Prostate gland (tissue), 2 donors: ENCODE measurements around the gene EXOC1L. TPM values are rescaled to one million over a fixed set of nuclear protein-coding genes. Genes with fewer than 3 reads are reported as not detected.

Experiments used
- DNase-seq: peaks from one replicate; pipeline ENCODE4 v3.0.0-alpha.2; 2019; ENCODE audit warnings: low spot score
- H3K27ac ChIP-seq, 2 donors: fragments of 200-600 bp; sonication (generic); 2 replicates each; pipeline ENCODE4 v1.5.1; 2017 to 2019
- H3K27me3 ChIP-seq: fragments of 200-600 bp; sonication (generic); replicated peaks from 2 replicates; pipeline ENCODE4 v1.5.1; 2019; ENCODE audit not compliant: insufficient read depth
- H3K36me3 ChIP-seq, 2 donors: fragments of 200-600 bp; sonication (generic); 1 replicate in 1 of 2; 2 replicates in 1 of 2; pipeline versions ENCODE4 v1.5.1 to v1.8.1; 2017 to 2019
- H3K4me1 ChIP-seq: fragments of 200-600 bp; sonication (generic); replicated peaks from 2 replicates; pipeline ENCODE4 v1.5.1; 2019
- H3K4me3 ChIP-seq, 2 donors: fragments of 200-600 bp; sonication (generic); 2 replicates each; pipeline ENCODE4 v1.5.1; 2017 to 2019
- H3K9me3 ChIP-seq: fragments of 200-600 bp; sonication (generic); 2 replicates; pipeline ENCODE4 v1.5.1; 2017
- POLR2A ChIP-seq: fragments of 450-650 bp; IDR thresholded peaks from one replicate; pipeline ENCODE4 v1.6.1; 2016; ENCODE audit warnings: antibody characterized with exemption, mild to moderate bottlenecking
- POLR2AphosphoS5 ChIP-seq: sonication (generic); formaldehyde crosslinking; IDR thresholded peaks from one replicate; pipeline ENCODE4 v1.6.1; 2017; ENCODE audit warnings: antibody characterized with exemption
- WGBS: methylation state at CpG from one replicate; pipeline ENCODE4 v1.1.5; 2018; 5-methylcytosine and 5-hydroxymethylcytosine counted together
- intact Hi-C: fragments of 100-400 bp; cut with DNase I; formaldehyde crosslinking; loops from one replicate; pipeline ENCODE4 v1.14.2; 2022
- total RNA-seq, 2 donors: library from RNA; depleted of rRNA; stranded (reverse); fragments of >200 nt; gene quantifications; one replicate each; pipeline ENCODE4 v1.1.0, GENCODE V29; 2016
- TF ChIP-seq, protein P1 (sequence below), 4 experiments: fragments of 200-600 bp in 2 of 4; fragments of 450-650 bp in 2 of 4; sonication (generic) in 2 of 4; IDR thresholded peaks; 1 replicate in 3 of 4; 2 replicates in 1 of 4; pipeline ENCODE4 v1.5.1; 2016 to 2019; ENCODE audit warnings: antibody characterized with exemption in 4 of 4, mild to moderate bottlenecking in 2 of 4, moderate library complexity in 2 of 4

Gene EXOC1L
- total RNA-seq, 2 donors from 2014 or later: not detected

- Histone ChIP-seq H3K27ac (no peak overlapping the region), H3K4me1 (no peaks in the 10 kb centered on the region), H3K27me3 (no peaks in the 10 kb centered on the region), H3K9me3 (no peaks in the 10 kb centered on the region), H3K36me3 (no peaks in the 10 kb centered on the region), H3K4me3 (no peak overlapping the region)
- no peak for DNase-seq
- WGBS: 81% methylated on average over 3 of the region's 3 CpGs
- TF ChIP-seq, protein P1, sequence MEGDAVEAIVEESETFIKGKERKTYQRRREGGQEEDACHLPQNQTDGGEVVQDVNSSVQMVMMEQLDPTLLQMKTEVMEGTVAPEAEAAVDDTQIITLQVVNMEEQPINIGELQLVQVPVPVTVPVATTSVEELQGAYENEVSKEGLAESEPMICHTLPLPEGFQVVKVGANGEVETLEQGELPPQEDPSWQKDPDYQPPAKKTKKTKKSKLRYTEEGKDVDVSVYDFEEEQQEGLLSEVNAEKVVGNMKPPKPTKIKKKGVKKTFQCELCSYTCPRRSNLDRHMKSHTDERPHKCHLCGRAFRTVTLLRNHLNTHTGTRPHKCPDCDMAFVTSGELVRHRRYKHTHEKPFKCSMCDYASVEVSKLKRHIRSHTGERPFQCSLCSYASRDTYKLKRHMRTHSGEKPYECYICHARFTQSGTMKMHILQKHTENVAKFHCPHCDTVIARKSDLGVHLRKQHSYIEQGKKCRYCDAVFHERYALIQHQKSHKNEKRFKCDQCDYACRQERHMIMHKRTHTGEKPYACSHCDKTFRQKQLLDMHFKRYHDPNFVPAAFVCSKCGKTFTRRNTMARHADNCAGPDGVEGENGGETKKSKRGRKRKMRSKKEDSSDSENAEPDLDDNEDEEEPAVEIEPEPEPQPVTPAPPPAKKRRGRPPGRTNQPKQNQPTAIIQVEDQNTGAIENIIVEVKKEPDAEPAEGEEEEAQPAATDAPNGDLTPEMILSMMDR (IDR thresholded peaks at IDR 0.05): no peak
- TF ChIP-seq POLR2AphosphoS5 (no peak), POLR2A (no peak)
- intact Hi-C loops: no loop called here
Measured at GRCh38 chr4:55830048-55830447, 10.5 kb downstream of the EXOC1L start.

- Histone ChIP-seq H3K27ac (no peak overlapping the region), H3K36me3 (no peaks in the 10 kb centered on the region), H3K4me3 (no peak overlapping the region), H3K27me3 (no peaks in the 10 kb centered on the region), H3K4me1 (no peaks in the 10 kb centered on the region), H3K9me3 (no peaks in the 10 kb centered on the region)
- 58% methylated on average over 4 of the region's 4 CpGs for WGBS
- DNase-seq: no peak
- TF ChIP-seq, protein P1 (IDR thresholded peaks at IDR 0.05): no peak
- TF ChIP-seq POLR2AphosphoS5 (no peak), POLR2A (no peak)
- intact Hi-C loops: no loop called here
Measured at GRCh38 chr4:55830716-55831115, 11.1 kb downstream of the EXOC1L start.

DNA sequence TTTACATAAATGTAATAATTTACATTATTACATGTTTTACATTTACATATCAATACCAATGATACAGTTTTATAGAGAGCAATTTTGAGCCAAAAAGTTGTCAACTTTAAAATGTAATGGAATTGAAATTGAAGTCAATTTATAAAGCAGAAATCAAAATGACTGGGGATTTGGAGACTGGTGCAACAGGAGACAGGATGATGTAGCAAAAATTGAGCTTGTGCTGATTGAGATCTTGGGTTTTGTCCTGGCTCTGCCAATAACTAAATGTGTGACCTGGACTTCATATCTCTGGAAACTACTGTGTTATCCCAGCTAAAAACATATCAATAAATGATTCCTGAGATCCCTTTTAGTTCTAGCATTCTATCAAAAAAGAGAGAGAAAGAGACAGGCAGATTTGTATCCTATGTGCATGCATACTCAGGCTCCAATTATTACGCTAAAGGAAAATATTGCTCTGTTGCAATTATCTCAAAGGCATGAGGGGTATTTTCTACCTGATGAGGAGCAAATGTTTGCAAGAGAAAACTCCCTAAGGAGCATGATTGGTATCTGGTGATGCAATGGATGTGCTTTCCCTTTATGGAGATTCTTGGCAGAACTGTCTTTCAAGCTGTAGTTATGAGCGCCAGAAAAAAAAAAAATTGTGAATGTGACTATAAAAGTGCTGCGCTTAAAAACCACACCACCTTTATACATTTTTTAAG lies 14.7 kb downstream of the EXOC1L start:
- H3K36me3 ChIP-seq: no peaks in the 10 kb centered on the region
- WGBS: 89% methylated on average over 3 of the region's 3 CpGs
- DNase-seq: no peak

DNA sequence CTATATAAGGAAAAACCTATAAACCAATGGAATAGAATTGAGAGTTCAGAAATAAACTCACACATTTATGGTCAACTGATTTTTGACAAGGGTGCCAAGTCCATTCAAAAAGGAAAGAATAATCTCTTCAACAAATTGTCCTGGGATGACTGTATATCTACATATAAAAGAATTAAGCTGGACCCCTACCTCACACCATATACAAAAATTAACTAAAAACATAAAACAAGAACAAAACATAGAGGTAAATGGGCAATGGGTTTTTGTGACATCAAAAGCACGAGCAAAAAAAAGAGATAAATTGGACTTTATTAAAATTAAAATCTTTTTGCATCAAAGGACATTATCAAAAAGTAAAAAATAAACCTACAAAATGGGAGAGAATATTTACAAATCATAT lies 18.3 kb downstream of the EXOC1L start:
- no peaks in the 10 kb centered on the region for H3K9me3 ChIP-seq
- H3K36me3 ChIP-seq: no peaks in the 10 kb centered on the region
- no peaks in the 10 kb centered on the region for H3K4me1 ChIP-seq
- no peak for DNase-seq
- WGBS: 78% methylated on average over 1 of the region's 1 CpG
- no peak overlapping the region for H3K27ac ChIP-seq
- intact Hi-C loops: no loop called here
- H3K4me3 ChIP-seq: no peak overlapping the region
- TF ChIP-seq POLR2AphosphoS5 (no peak), POLR2A (no peak)
- TF ChIP-seq, protein P1 (IDR thresholded peaks at IDR 0.05): no peak
- H3K27me3 ChIP-seq: no peaks in the 10 kb centered on the region

More for the DNA sequence above, 14.7 kb downstream of the EXOC1L start:
- Histone ChIP-seq H3K27me3 (no peaks in the 10 kb centered on the region), H3K4me3 (no peak overlapping the region), H3K27ac (no peak overlapping the region), H3K4me1 (no peaks in the 10 kb centered on the region), H3K9me3 (no peaks in the 10 kb centered on the region)
- intact Hi-C loops: no loop called here
- TF ChIP-seq POLR2AphosphoS5 (no peak), POLR2A (no peak)
- TF ChIP-seq, protein P1 (IDR thresholded peaks at IDR 0.05): no peak

DNA sequence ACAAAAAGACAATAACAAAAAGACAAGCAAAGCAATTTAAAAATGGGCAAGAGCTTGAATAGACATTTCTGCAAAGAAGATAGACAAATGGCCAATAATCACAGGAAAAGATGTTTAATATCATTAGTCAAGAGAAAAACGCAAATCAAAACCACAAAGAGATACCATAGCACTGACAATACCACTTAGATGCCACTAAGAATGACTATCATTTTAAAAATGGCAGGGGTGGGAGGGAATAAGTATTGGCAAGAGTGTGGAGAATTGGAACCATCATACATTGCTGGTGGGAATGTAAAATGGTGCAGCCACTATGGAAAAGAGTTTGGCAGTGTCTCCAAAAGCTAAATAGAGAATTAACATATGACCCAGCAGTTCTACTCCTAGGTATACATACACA lies 18.8 kb downstream of the EXOC1L start:
- Histone ChIP-seq H3K4me3 (no peak overlapping the region), H3K27me3 (no peaks in the 10 kb centered on the region), H3K9me3 (no peaks in the 10 kb centered on the region), H3K27ac (no peak overlapping the region), H3K4me1 (no peaks in the 10 kb centered on the region), H3K36me3 (no peaks in the 10 kb centered on the region)
- 88% methylated on average over 1 of the region's 1 CpG for WGBS
- no peak for TF ChIP-seq POLR2A
- no peak for TF ChIP-seq POLR2AphosphoS5
- TF ChIP-seq, protein P1 (IDR thresholded peaks at IDR 0.05): no peak
- no peak for DNase-seq
- intact Hi-C loops: no loop called here
